Vagina (tissue), 2 donors: ENCODE measurements around the gene ERC2.

Source experiments
- POLR2A ChIP-seq, 2 donors: fragments of 450-650 bp; IDR thresholded peaks; one replicate each; pipeline ENCODE4 v1.6.1; 2017; ENCODE audit warnings: antibody characterized with exemption in 2 of 2, mild to moderate bottlenecking in 2 of 2, moderate library complexity in 2 of 2
- TF ChIP-seq, protein P1 (sequence below), 3 experiments: fragments of 450-650 bp in 2 of 3; fragments of 200-600 bp in 1 of 3; sonication (generic) in 1 of 3; IDR thresholded peaks; one replicate each; pipeline ENCODE4 v1.5.1; 2017 to 2019; ENCODE audit warnings: antibody characterized with exemption in 3 of 3, mild to moderate bottlenecking in 2 of 3, moderate library complexity in 2 of 3

DNA sequence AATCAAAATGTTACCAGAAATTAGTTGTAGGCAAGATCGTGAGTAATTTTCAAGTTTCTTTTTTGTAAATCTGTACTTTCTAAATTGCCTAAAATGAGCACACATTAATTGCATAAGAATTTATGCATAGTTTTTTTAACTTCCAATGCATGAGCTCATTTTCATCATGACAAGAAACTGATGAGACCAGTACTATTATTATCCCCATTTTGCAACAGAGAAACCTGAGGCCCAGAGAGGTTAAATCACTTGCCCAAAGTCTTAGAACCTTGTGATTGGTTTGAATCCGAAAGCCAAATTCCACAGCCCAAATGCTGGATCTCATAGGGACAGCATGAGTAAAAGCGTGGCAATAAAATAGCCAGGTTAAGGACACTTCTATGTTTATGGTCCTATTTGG, 274.7 kb downstream of the ERC2 start:
- TF ChIP-seq, protein P1, sequence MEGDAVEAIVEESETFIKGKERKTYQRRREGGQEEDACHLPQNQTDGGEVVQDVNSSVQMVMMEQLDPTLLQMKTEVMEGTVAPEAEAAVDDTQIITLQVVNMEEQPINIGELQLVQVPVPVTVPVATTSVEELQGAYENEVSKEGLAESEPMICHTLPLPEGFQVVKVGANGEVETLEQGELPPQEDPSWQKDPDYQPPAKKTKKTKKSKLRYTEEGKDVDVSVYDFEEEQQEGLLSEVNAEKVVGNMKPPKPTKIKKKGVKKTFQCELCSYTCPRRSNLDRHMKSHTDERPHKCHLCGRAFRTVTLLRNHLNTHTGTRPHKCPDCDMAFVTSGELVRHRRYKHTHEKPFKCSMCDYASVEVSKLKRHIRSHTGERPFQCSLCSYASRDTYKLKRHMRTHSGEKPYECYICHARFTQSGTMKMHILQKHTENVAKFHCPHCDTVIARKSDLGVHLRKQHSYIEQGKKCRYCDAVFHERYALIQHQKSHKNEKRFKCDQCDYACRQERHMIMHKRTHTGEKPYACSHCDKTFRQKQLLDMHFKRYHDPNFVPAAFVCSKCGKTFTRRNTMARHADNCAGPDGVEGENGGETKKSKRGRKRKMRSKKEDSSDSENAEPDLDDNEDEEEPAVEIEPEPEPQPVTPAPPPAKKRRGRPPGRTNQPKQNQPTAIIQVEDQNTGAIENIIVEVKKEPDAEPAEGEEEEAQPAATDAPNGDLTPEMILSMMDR (IDR thresholded peaks at IDR 0.05), result no peak
- no peak for TF ChIP-seq POLR2A (IDR thresholded peaks at IDR 0.05)
